ENCODE data around the gene ZNF580. TPM values are rescaled to one million over a fixed set of nuclear protein-coding genes. Genes with fewer than 3 reads are reported as not detected.
A peak's percentile ranks its signal among the peaks of the same experiment; 100 is the strongest.

ZNF580 gene
- total and polyA plus RNA-seq, 2 of the 13 experiments (the other 11 are each of a cell fraction or from before 2014, with no cell fraction given), result 4.4 to 6.0 TPM

DNA sequence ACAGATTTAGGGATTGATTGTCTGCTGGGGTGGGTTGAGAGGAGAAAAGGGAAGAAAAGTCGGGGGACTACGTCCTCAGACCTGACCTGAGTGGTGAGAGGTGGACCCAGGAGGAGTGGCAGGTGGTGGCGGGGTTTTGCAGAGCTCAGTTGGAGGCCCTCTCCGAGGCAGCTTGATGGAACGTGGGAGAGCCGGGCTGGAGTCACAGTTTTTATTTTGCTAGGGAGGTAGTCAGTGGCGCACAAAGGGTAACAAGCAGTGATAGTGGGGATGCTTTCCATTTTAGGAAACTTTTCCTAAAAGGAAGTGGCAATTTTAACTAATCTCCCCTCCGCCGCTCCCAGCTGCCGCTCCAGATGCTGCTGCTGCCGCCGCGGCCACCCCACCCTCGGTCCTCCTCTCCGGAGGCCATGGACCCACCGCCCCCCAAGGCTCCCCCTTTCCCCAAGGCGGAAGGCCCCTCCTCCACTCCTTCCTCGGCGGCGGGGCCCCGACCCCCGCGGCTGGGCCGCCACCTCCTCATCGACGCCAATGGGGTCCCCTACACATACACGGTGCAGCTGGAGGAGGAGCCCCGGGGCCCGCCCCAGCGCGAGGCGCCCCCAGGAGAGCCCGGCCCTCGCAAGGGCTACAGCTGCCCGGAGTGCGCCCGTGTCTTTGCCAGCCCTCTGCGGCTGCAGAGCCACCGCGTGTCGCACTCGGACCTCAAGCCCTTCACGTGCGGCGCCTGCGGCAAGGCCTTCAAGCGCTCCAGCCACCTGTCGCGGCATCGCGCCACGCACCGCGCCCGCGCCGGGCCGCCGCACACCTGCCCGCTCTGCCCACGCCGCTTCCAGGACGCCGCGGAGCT is 1.6 kb downstream of the ZNF580 start (continued):
- TF ChIP-seq, protein P1, sequence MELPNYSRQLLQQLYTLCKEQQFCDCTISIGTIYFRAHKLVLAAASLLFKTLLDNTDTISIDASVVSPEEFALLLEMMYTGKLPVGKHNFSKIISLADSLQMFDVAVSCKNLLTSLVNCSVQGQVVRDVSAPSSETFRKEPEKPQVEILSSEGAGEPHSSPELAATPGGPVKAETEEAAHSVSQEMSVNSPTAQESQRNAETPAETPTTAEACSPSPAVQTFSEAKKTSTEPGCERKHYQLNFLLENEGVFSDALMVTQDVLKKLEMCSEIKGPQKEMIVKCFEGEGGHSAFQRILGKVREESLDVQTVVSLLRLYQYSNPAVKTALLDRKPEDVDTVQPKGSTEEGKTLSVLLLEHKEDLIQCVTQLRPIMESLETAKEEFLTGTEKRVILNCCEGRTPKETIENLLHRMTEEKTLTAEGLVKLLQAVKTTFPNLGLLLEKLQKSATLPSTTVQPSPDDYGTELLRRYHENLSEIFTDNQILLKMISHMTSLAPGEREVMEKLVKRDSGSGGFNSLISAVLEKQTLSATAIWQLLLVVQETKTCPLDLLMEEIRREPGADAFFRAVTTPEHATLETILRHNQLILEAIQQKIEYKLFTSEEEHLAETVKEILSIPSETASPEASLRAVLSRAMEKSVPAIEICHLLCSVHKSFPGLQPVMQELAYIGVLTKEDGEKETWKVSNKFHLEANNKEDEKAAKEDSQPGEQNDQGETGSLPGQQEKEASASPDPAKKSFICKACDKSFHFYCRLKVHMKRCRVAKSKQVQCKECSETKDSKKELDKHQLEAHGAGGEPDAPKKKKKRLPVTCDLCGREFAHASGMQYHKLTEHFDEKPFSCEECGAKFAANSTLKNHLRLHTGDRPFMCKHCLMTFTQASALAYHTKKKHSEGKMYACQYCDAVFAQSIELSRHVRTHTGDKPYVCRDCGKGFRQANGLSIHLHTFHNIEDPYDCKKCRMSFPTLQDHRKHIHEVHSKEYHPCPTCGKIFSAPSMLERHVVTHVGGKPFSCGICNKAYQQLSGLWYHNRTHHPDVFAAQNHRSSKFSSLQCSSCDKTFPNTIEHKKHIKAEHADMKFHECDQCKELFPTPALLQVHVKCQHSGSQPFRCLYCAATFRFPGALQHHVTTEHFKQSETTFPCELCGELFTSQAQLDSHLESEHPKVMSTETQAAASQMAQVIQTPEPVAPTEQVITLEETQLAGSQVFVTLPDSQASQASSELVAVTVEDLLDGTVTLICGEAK (IDR thresholded peaks at IDR 0.05), result no peak
- TF ChIP-seq, protein P1 (CRISPR knock-in tag; IDR thresholded peaks at IDR 0.05), result peak; percentile 61; the same call in 1 of the 2 replicates
- TF ChIP-seq ARNT2 (CRISPR knock-in tag; IDR thresholded peaks at IDR 0.05; ENCODE audit: low read depth), result 0 out of 2 replicates have a peak, but pooled peaks have one; percentile 15
- peak; percentile 5; the same call in 1 of the 2 replicates for TF ChIP-seq POLR2G (IDR thresholded peaks at IDR 0.05; ENCODE audit: low read depth, low read length)
- TF ChIP-seq ZNF510 (CRISPR knock-in tag; IDR thresholded peaks at IDR 0.05; ENCODE audit: low read depth), result no peak
- peak; percentile 84 for TF ChIP-seq ZBTB38 (CRISPR knock-in tag; IDR thresholded peaks at IDR 0.05)
- TF ChIP-seq, protein P2, sequence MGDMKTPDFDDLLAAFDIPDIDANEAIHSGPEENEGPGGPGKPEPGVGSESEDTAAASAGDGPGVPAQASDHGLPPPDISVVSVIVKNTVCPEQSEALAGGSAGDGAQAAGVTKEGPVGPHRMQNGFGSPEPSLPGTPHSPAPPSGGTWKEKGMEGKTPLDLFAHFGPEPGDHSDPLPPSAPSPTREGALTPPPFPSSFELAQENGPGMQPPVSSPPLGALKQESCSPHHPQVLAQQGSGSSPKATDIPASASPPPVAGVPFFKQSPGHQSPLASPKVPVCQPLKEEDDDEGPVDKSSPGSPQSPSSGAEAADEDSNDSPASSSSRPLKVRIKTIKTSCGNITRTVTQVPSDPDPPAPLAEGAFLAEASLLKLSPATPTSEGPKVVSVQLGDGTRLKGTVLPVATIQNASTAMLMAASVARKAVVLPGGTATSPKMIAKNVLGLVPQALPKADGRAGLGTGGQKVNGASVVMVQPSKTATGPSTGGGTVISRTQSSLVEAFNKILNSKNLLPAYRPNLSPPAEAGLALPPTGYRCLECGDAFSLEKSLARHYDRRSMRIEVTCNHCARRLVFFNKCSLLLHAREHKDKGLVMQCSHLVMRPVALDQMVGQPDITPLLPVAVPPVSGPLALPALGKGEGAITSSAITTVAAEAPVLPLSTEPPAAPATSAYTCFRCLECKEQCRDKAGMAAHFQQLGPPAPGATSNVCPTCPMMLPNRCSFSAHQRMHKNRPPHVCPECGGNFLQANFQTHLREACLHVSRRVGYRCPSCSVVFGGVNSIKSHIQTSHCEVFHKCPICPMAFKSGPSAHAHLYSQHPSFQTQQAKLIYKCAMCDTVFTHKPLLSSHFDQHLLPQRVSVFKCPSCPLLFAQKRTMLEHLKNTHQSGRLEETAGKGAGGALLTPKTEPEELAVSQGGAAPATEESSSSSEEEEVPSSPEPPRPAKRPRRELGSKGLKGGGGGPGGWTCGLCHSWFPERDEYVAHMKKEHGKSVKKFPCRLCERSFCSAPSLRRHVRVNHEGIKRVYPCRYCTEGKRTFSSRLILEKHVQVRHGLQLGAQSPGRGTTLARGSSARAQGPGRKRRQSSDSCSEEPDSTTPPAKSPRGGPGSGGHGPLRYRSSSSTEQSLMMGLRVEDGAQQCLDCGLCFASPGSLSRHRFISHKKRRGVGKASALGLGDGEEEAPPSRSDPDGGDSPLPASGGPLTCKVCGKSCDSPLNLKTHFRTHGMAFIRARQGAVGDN (CRISPR knock-in tag; IDR thresholded peaks at IDR 0.05), result peak; percentile 81; the same call in 1 of the 2 replicates
- 0 out of 2 replicates have a peak, but pooled peaks have one; percentile 36 for TF ChIP-seq ZNF879 (CRISPR knock-in tag; IDR thresholded peaks at IDR 0.05)
- no peak for TF ChIP-seq MAZ (IDR thresholded peaks at IDR 0.05; ENCODE audit: borderline replicate concordance, low read depth, low read length)
- 0 out of 2 replicates have a peak, but pooled peaks have one; percentile 28 for TF ChIP-seq MAZ (CRISPR knock-in tag; IDR thresholded peaks at IDR 0.05; ENCODE audit: low read depth)
- peak; percentile 56 for TF ChIP-seq KDM2A (CRISPR knock-in tag; IDR thresholded peaks at IDR 0.05; ENCODE audit: borderline replicate concordance, low read depth)
- peak; percentile 41; the same call in 1 of the 2 replicates for TF ChIP-seq ZNF138 (CRISPR knock-in tag; IDR thresholded peaks at IDR 0.05; ENCODE audit: low read depth)
- no peak for TF ChIP-seq SMYD3 (CRISPR knock-in tag; IDR thresholded peaks at IDR 0.05)
- peak; percentile 17; the same call in 1 of the 2 replicates for TF ChIP-seq SP4 (CRISPR knock-in tag; IDR thresholded peaks at IDR 0.05)
- TF ChIP-seq ZFP82 (CRISPR knock-in tag; IDR thresholded peaks at IDR 0.05; ENCODE audit: borderline replicate concordance), result peak; percentile 64; the same call in 1 of the 2 replicates
